K562 (cell line): ENCODE results near the gene NFKBIB. TPM values are rescaled to one million over a fixed set of nuclear protein-coding genes. Genes with fewer than 3 reads are reported as not detected.
A peak's percentile ranks its signal among the peaks of the same experiment; 100 is the strongest.

Experiments
- AFF4 ChIP-seq: sonication (generic); formaldehyde crosslinking; IDR thresholded peaks from 2 replicates; pipeline ENCODE4 v1.8.0; 2023; ENCODE audit warnings: mild to moderate bottlenecking, missing genetic modification reagents
- CBFB ChIP-seq: sonication (generic); formaldehyde crosslinking; IDR thresholded peaks from 2 replicates; pipeline ENCODE4 v1.4.0; 2020; ENCODE audit warnings: mild to moderate bottlenecking, missing genetic modification reagents
- ETV1 ChIP-seq: fragments of 450-650 bp; conservative IDR thresholded peaks from 2 replicates; pipeline ENCODE4 v1.6.1; 2016; ENCODE audit warnings: missing genetic modification characterization, control low read depth, low read depth, missing compliant biosample characterization
- GABPA ChIP-seq: fragments of 200-800 bp; sonication (Bioruptor generic); conservative IDR thresholded peaks from 2 replicates; pipeline ENCODE4 v1.6.1; 2016; ENCODE audit warnings: low read depth, missing genetic modification characterization, missing compliant biosample characterization
- GABPB1 ChIP-seq: sonication (generic); formaldehyde crosslinking; IDR thresholded peaks from 2 replicates; pipeline ENCODE4 v1.8.0; 2022; ENCODE audit warnings: mild to moderate bottlenecking, missing genetic modification reagents
- GTF2E2 ChIP-seq: fragments of 200-800 bp; sonication (Bioruptor generic); IDR thresholded peaks from 2 replicates; pipeline ENCODE4 v1.6.1; 2016; ENCODE audit warnings: missing genetic modification characterization, missing compliant biosample characterization
- L3MBTL2 ChIP-seq: fragments of 450-650 bp; IDR thresholded peaks from 2 replicates; pipeline ENCODE4 v1.6.1; 2016; ENCODE audit warnings: mild to moderate bottlenecking, moderate library complexity
- MAFK ChIP-seq: IDR thresholded peaks from 2 replicates; pipeline ENCODE4 v1.6.1; 2011; ENCODE audit warnings: low read length, improper control_type of control experiment
- MAZ ChIP-seq, 2 experiments: fragments of 450-650 bp in 1 of 2; sonication (generic) in 1 of 2; formaldehyde crosslinking; IDR thresholded peaks in 1 of 2; conservative IDR thresholded peaks in 1 of 2; 2 replicates each; pipeline versions ENCODE4 v1.4.0 to v1.5.0; 2020; ENCODE audit warnings: mild to moderate bottlenecking in 1 of 2, missing genetic modification reagents in 1 of 2
- NCOA4 ChIP-seq: fragments of 450-650 bp; IDR thresholded peaks from 2 replicates; pipeline ENCODE4 v1.6.1; 2018; ENCODE audit warnings: mild to moderate bottlenecking; ENCODE audit not compliant: partially characterized antibody
- NEUROD1 ChIP-seq: fragments of 150-350 bp; IDR thresholded peaks from 2 replicates; pipeline ENCODE4 v1.6.1; 2014; ENCODE audit warnings: borderline replicate concordance, low read length, low read depth; ENCODE audit not compliant: partially characterized antibody
- PCBP1 ChIP-seq: fragments of 200-400 bp; formaldehyde crosslinking; IDR thresholded peaks from 2 replicates; pipeline ENCODE4 v1.6.1; 2018; ENCODE audit warnings: mild to moderate bottlenecking, low read depth, low read length; ENCODE audit not compliant: poor library complexity, severe bottlenecking
- POLR2B ChIP-seq: fragments of 450-650 bp; IDR thresholded peaks from 2 replicates; pipeline ENCODE4 v1.6.1; 2018; ENCODE audit warnings: low read depth; ENCODE audit not compliant: partially characterized antibody
- POLR2H ChIP-seq: IDR thresholded peaks from 2 replicates; pipeline ENCODE4 v1.6.1; 2016; ENCODE audit warnings: missing genetic modification characterization, low read depth, mild to moderate bottlenecking, control low read depth, missing compliant biosample characterization, moderate library complexity
- RBFOX2 ChIP-seq: fragments of 200-400 bp; formaldehyde crosslinking; IDR thresholded peaks from 2 replicates; pipeline ENCODE4 v1.6.1; 2017; ENCODE audit warnings: low read depth, mild to moderate bottlenecking, low read length, moderate library complexity
- SAP30 ChIP-seq: fragments of 200-600 bp; sonication (generic); IDR thresholded peaks from 2 replicates; pipeline ENCODE4 v1.6.1; 2012; ENCODE audit warnings: borderline replicate concordance, low read depth, mild to moderate bottlenecking, moderate library complexity, low read length, control low read depth, inconsistent platforms; ENCODE audit not compliant: insufficient read depth, poor library complexity, severe bottlenecking
- SIX5 ChIP-seq, 2 experiments: IDR thresholded peaks; 2 replicates each; pipeline ENCODE4 v1.6.1; 2011; ENCODE audit warnings: low read length in 2 of 2, borderline replicate concordance in 1 of 2, low read depth in 1 of 2, mild to moderate bottlenecking in 1 of 2, moderate library complexity in 1 of 2; ENCODE audit not compliant: insufficient read depth in 1 of 2
- SP2 ChIP-seq: IDR thresholded peaks from 2 replicates; pipeline ENCODE4 v1.6.1; 2011; ENCODE audit warnings: mild to moderate bottlenecking, low read depth, low read length, moderate library complexity; ENCODE audit not compliant: poor library complexity, severe bottlenecking; ENCODE audit errors: extremely low read depth
- SUPT5H ChIP-seq: fragments of 450-650 bp; IDR thresholded peaks from 2 replicates; pipeline ENCODE4 v1.6.1; 2016
- TBP ChIP-seq: optimal IDR thresholded peaks from 2 replicates; pipeline ENCODE3; 2011; ENCODE audit warnings: low read depth, low read length, improper control_type of control experiment
- USF1 ChIP-seq: sonication (generic); formaldehyde crosslinking; IDR thresholded peaks from 2 replicates; pipeline ENCODE4 v1.9.0; 2022; ENCODE audit warnings: mild to moderate bottlenecking, missing genetic modification reagents
- ZFPM2 ChIP-seq: fragments of 250-450 bp; sonication (Bioruptor Pico); IDR thresholded peaks from 2 replicates; pipeline ENCODE4 v1.5.1; 2022; ENCODE audit warnings: mild to moderate bottlenecking
- ZNF444 ChIP-seq: fragments of 250-450 bp; sonication (Bioruptor Pico); IDR thresholded peaks from 2 replicates; pipeline ENCODE4 v1.4.0; 2020; ENCODE audit warnings: mild to moderate bottlenecking, moderate library complexity
- ZSCAN29 ChIP-seq: fragments of 450-650 bp; IDR thresholded peaks from 2 replicates; pipeline ENCODE4 v1.6.1; 2017
- polyA plus RNA-seq, 8 experiments: library from polyadenylated mRNA; depleted of rRNA in 4 of 8; stranded (reverse) in 5 of 8; unstranded in 3 of 8; fragments of >200 nt; fragmentation: Nextera tagmentation in 2 of 8; fragmentation: Illumina TruSeq in 1 of 8; extraction: Ambion mirVana in 2 of 8; extraction: Trizol in 1 of 8; gene quantifications; 2 replicates each; pipeline versions ENCODE4 v1.2.1 to v1.2.3, GENCODE V29; 2011 to 2014; ENCODE audit warnings: inconsistent platforms in 1 of 8, missing spikeins in 1 of 8
- total RNA-seq, 7 experiments: library from RNA; depleted of rRNA in 6 of 7; stranded (reverse); fragments of >200 nt in 6 of 7; fragmentation: Illumina TruSeq in 2 of 7; extraction: Trizol in 2 of 7; gene quantifications; 2 replicates each; pipeline versions ENCODE4 v1.2.1 to v1.2.3, GENCODE V29; 2011 to 2021; ENCODE audit warnings: low replicate concordance in 1 of 7

The NFKBIB gene
- total and polyA plus RNA-seq, 9 of the 15 experiments (the other 6 are each of a cell fraction or from before 2014, with no cell fraction given) = 1.5 to 44.9 (median 10.4) TPM

DNA sequence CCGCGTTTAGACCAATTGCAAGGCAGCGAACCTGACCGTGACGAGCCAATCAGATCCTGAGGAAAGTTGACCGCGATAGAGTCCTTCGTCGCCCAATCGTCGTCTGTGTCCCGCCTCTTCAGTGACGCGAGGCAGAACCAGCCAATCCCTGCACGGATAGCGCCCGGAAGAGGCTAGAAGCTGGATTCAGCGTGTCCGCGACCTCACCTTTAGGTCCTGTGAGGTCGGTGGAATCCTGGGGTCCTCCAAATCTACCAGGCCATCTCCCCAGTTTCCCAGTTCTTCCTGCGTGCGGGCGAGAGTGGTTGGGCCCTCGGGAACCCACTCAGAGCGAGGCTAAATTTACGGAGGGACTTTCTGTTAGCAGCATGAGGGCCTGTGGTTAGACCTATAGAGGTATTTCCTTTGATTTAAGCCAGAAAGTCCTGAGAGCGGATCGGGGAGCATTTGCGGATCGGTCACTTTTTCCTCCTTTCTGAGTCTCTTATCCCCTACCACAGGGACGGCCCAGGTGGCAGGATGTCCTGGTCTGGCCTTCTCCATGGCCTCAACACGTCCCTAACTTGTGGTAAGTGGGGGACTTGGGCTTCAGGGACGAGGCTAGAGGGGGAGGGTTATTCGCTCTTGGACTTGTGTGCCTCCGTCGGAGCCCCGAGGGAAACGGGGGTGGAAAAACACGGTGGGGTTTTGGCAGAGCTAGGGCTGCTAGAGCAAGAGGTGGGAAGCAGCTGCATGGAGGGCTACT is 31.2 kb downstream of the NFKBIB start, which contains the start of gene MRPS12 (continued):
- TF ChIP-seq USF1 (peak; percentile 61; the same call in 1 of the 2 replicates), RBFOX2 (peak; percentile 81), ZSCAN29 (no peak), ETV1 (tag) (0 out of 2 replicates have a peak, but pooled peaks have one; percentile 11), ZNF444 (CRISPR knock-in tag) (no peak), MAFK (no peak), POLR2H (peak; percentile 74), NEUROD1 (peak; percentile 74), GTF2E2 (peak; percentile 72; the same call in 1 of the 2 replicates), SIX5 (IDR thresholded peaks at IDR 0.05; ENCODE audit: borderline replicate concordance in 1 of 2, insufficient read depth in 1 of 2, low read depth in 1 of 2, low read length in 2 of 2) (no peak), PCBP1 (no peak), MAZ (CRISPR knock-in tag; conservative IDR thresholded peaks at IDR 0.05 in 1 of 2, IDR thresholded peaks at IDR 0.05 in 1 of 2) (0 out of 4 replicates have a peak, but pooled peaks of 1 of the 2 experiments have one; percentile 13), POLR2B (peak; percentile 74), CBFB (CRISPR knock-in tag) (0 out of 2 replicates have a peak, but pooled peaks have one; percentile 70), GABPA (peak; percentile 87), SP2 (peak; percentile 65), AFF4 (0 out of 2 replicates have a peak, but pooled peaks have one; percentile 27), SUPT5H (peak; percentile 87), TBP (peak; percentile 47), L3MBTL2 (peak; percentile 78), GABPB1 (CRISPR knock-in tag) (peak; percentile 38; the same call in 1 of the 2 replicates), NCOA4 (no peak), SAP30 (peak; percentile 94), ZFPM2 (CRISPR knock-in tag) (no peak)
